HepG2 (cell line): ENCODE results near the gene SH3GL1. TPM values are rescaled to one million over a fixed set of nuclear protein-coding genes. Genes with fewer than 3 reads are reported as not detected.

Source experiments
- AKNA ChIP-seq: sonication (generic); formaldehyde crosslinking; IDR thresholded peaks from 2 replicates; pipeline ENCODE4 v1.4.0; 2020; ENCODE audit warnings: missing genetic modification reagents, borderline replicate concordance
- BCL3 ChIP-seq: sonication (generic); formaldehyde crosslinking; IDR thresholded peaks from 2 replicates; pipeline ENCODE4 v1.5.1; 2020; ENCODE audit warnings: mild to moderate bottlenecking, missing genetic modification reagents, moderate library complexity
- E2F1 ChIP-seq: sonication (generic); formaldehyde crosslinking; IDR thresholded peaks from 2 replicates; pipeline ENCODE4 v1.5.0; 2020; ENCODE audit warnings: missing genetic modification reagents
- FOXP4 ChIP-seq: sonication (generic); formaldehyde crosslinking; IDR thresholded peaks from 2 replicates; pipeline ENCODE4 v1.4.0; 2020; ENCODE audit warnings: missing genetic modification reagents
- MAFK ChIP-seq, 2 experiments: IDR thresholded peaks in 1 of 2; conservative IDR thresholded peaks in 1 of 2; 2 replicates each; pipeline ENCODE4 v1.6.1; 2011; ENCODE audit warnings: improper control_type of control experiment in 2 of 2, low read length in 2 of 2
- MTA1 ChIP-seq: sonication (generic); formaldehyde crosslinking; IDR thresholded peaks from 2 replicates; pipeline ENCODE4 v1.4.0; 2020; ENCODE audit warnings: missing genetic modification reagents, mild to moderate bottlenecking, borderline replicate concordance
- SOX6 ChIP-seq, 2 experiments: fragments of 450-650 bp in 1 of 2; sonication (generic) in 1 of 2; formaldehyde crosslinking in 1 of 2; IDR thresholded peaks; 2 replicates each; pipeline versions ENCODE4 v1.4.0 to v1.6.1; 2017 to 2020; ENCODE audit warnings: antibody characterized with exemption in 1 of 2, mild to moderate bottlenecking in 1 of 2, missing genetic modification reagents in 1 of 2
- WIZ ChIP-seq: sonication (generic); formaldehyde crosslinking; IDR thresholded peaks from 2 replicates; pipeline ENCODE4 v1.5.1; 2020; ENCODE audit warnings: mild to moderate bottlenecking, missing genetic modification reagents
- ZNF138 ChIP-seq: sonication (generic); formaldehyde crosslinking; IDR thresholded peaks from 2 replicates; pipeline ENCODE4 v1.5.0; 2020; ENCODE audit warnings: mild to moderate bottlenecking, low read depth, missing genetic modification reagents
- ZNF577 ChIP-seq: sonication (generic); formaldehyde crosslinking; IDR thresholded peaks from 2 replicates; pipeline ENCODE4 v1.4.0; 2020; ENCODE audit warnings: mild to moderate bottlenecking, low read depth, missing genetic modification reagents, borderline replicate concordance
- ZNF639 ChIP-seq: conservative IDR thresholded peaks from 2 replicates; pipeline ENCODE4 v1.6.1; 2018; ENCODE audit warnings: missing genetic modification reagents
- ZNF704 ChIP-seq: sonication (generic); formaldehyde crosslinking; IDR thresholded peaks from 2 replicates; pipeline ENCODE4 v1.8.1; 2023; ENCODE audit warnings: mild to moderate bottlenecking, inconsistent platforms, moderate library complexity, missing genetic modification reagents, borderline replicate concordance
- ZNF75D ChIP-seq: sonication (generic); formaldehyde crosslinking; IDR thresholded peaks from 2 replicates; pipeline ENCODE4 v1.8.1; 2023; ENCODE audit warnings: missing genetic modification reagents, mild to moderate bottlenecking, borderline replicate concordance
- ZNF776 ChIP-seq: sonication (generic); formaldehyde crosslinking; IDR thresholded peaks from 2 replicates; pipeline ENCODE4 v1.4.0; 2020; ENCODE audit warnings: mild to moderate bottlenecking, missing genetic modification reagents
- ZNF891 ChIP-seq: sonication (generic); formaldehyde crosslinking; IDR thresholded peaks from 2 replicates; pipeline ENCODE4 v1.5.0; 2020; ENCODE audit warnings: mild to moderate bottlenecking, missing genetic modification reagents
- polyA plus RNA-seq, 8 experiments: library from polyadenylated mRNA; depleted of rRNA in 3 of 8; stranded (reverse) in 7 of 8; unstranded in 1 of 8; fragments of >200 nt; fragmentation: Illumina TruSeq in 4 of 8; extraction: Trizol in 4 of 8; gene quantifications; 2 replicates each; pipeline versions ENCODE4 v1.2.1 to v1.2.3, GENCODE V29; 2011 to 2016; ENCODE audit warnings: low read depth in 4 of 8, missing spikeins in 1 of 8, mixed read lengths in 1 of 8; ENCODE audit not compliant: insufficient read depth in 1 of 8
- total RNA-seq, 5 experiments: library from RNA; depleted of rRNA; stranded (reverse); fragments of >200 nt; fragmentation: Illumina TruSeq; extraction: Trizol; gene quantifications; 2 replicates each; pipeline ENCODE4 v1.2.3, GENCODE V29; 2016; ENCODE audit warnings: low read depth in 1 of 5

Gene SH3GL1
- total and polyA plus RNA-seq, 2 of the 13 experiments (the other 11 are each of a cell fraction or from before 2014, with no cell fraction given): 33.0 to 45.1 TPM

GRCh38 chr19:4374498-4375163 is 25.7 kb downstream of the SH3GL1 start (continued):
- TF ChIP-seq WIZ (CRISPR knock-in tag) (no peak), MAFK (conservative IDR thresholded peaks at IDR 0.05 in 1 of 2, IDR thresholded peaks at IDR 0.05 in 1 of 2; ENCODE audit: low read length in 2 of 2) (peak; percentile 89 to 99), ZNF639 (no peak; the same call in 1 of the 2 replicates), ZNF704 (CRISPR knock-in tag) (peak; percentile 82), SOX6 (IDR thresholded peaks at IDR 0.05) (no peak), SOX6 (CRISPR knock-in tag; IDR thresholded peaks at IDR 0.05) (peak; percentile 65), MTA1 (CRISPR knock-in tag) (peak; percentile 65; the same call in 1 of the 2 replicates), ZNF776 (CRISPR knock-in tag) (0 out of 2 replicates have a peak, but pooled peaks have one; percentile 74), BCL3 (CRISPR knock-in tag) (peak; percentile 72; the same call in 1 of the 2 replicates), ZNF577 (CRISPR knock-in tag) (no peak), ZNF138 (CRISPR knock-in tag) (no peak), AKNA (CRISPR knock-in tag) (no peak), E2F1 (CRISPR knock-in tag) (no peak), ZNF75D (CRISPR knock-in tag) (no peak), FOXP4 (CRISPR knock-in tag) (peak; percentile 40; the same call in 1 of the 2 replicates), ZNF891 (no peak; the same call in 1 of the 2 replicates)
